PC-9 (cell line): ENCODE results near the gene EYA4.

Experiments used
- EZH2 ChIP-seq: fragments of 200-600 bp; sonication (generic); IDR thresholded peaks from 2 replicates; pipeline ENCODE4 v1.8.0; 2017; ENCODE audit warnings: antibody characterized with exemption, low read depth
- TF ChIP-seq, protein P1 (sequence below): fragments of 200-600 bp; sonication (generic); conservative IDR thresholded peaks from 2 replicates; pipeline ENCODE4 v1.6.1; 2017; ENCODE audit warnings: mixed run types, antibody characterized with exemption, mild to moderate bottlenecking, moderate library complexity

DNA sequence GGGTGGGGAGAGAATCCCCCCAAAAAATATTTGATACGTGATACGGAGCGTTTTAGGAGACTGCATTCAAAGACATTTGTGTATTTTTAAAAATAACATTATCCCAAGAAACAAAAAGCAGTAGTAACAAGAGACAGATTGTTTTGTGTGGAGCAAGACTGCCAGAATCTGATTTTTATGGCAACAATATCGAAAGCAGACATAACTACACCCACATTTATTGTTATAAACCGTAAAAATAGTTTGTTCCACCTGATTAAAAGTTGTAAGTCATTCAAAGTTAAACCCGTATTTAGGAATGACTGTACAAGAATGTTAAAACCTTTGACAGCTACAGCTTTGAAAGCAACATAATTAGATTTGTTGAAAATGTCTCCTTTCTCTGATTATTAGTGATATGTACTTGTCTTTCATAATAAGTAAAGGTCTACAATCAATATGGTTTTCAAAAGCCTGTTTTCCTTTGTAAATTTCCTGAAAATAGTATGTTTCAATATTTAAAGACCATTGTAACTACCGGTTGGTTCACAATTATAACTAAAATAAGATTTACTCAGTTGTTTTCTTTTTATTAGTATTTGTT, 2.7 kb downstream of the EYA4 start:
- TF ChIP-seq, protein P1, sequence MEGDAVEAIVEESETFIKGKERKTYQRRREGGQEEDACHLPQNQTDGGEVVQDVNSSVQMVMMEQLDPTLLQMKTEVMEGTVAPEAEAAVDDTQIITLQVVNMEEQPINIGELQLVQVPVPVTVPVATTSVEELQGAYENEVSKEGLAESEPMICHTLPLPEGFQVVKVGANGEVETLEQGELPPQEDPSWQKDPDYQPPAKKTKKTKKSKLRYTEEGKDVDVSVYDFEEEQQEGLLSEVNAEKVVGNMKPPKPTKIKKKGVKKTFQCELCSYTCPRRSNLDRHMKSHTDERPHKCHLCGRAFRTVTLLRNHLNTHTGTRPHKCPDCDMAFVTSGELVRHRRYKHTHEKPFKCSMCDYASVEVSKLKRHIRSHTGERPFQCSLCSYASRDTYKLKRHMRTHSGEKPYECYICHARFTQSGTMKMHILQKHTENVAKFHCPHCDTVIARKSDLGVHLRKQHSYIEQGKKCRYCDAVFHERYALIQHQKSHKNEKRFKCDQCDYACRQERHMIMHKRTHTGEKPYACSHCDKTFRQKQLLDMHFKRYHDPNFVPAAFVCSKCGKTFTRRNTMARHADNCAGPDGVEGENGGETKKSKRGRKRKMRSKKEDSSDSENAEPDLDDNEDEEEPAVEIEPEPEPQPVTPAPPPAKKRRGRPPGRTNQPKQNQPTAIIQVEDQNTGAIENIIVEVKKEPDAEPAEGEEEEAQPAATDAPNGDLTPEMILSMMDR, result no peak
- no peak for TF ChIP-seq EZH2
